Naive thymus-derived CD8-positive, alpha-beta T cell (primary cell): ENCODE data around the gene GAS7. TPM values are rescaled to one million over a fixed set of nuclear protein-coding genes. Genes with fewer than 3 reads are reported as not detected.

Source experiments
- ATAC-seq, 2 donors: fragments of 150-1000 bp; cut with Tn5 transposase in 1 of 2; sonication (Bioruptor Pico), chemical (Tn5 transposase) in 1 of 2; 1 replicate in 1 of 2; 2 replicates in 1 of 2; pipeline ENCODE4 v1.10.0; 2021; ENCODE audit warnings: mild to moderate bottlenecking in 2 of 2, moderate library complexity in 2 of 2
- POLR2A ChIA-PET: fragments of 350-600 bp; sonication (Branson Sonifier 250); formaldehyde crosslinking; loops from one replicate; lab custom pipeline; 2021; ENCODE audit warnings: antibody characterized with exemption; lab: Charles Lee
- DNase-seq, 10 donors: peaks; one replicate each; pipeline versions ENCODE4 v3.0.0 to v3.0.0-alpha.2; 2020 to 2022
- H3K27ac Mint-ChIP-seq, 10 donors: one replicate each; pipeline ENCODE4 v1.8.0; 2020 to 2022; ENCODE audit warnings: mild to moderate bottlenecking in 10 of 10, mixed read lengths in 10 of 10, moderate library complexity in 4 of 10, inconsistent platforms in 1 of 10
- H3K27me3 Mint-ChIP-seq, 5 donors: one replicate each; pipeline ENCODE4 v1.8.0; 2021 to 2022; ENCODE audit warnings: mixed read lengths in 5 of 5
- H3K36me3 Mint-ChIP-seq, 3 donors: one replicate each; pipeline ENCODE4 v1.8.0; 2020 to 2022; ENCODE audit warnings: mixed read lengths in 3 of 3, mild to moderate bottlenecking in 2 of 3, inconsistent platforms in 1 of 3
- H3K4me1 Mint-ChIP-seq, 4 donors: one replicate each; pipeline ENCODE4 v1.8.0; 2021 to 2022; ENCODE audit warnings: mixed read lengths in 4 of 4
- H3K4me3 Mint-ChIP-seq, 10 donors: one replicate each; pipeline ENCODE4 v1.8.0; 2020 to 2022; ENCODE audit warnings: mild to moderate bottlenecking in 10 of 10, mixed read lengths in 10 of 10, moderate library complexity in 6 of 10, inconsistent platforms in 1 of 10
- H3K9me3 Mint-ChIP-seq, 9 donors: one replicate each; pipeline ENCODE4 v1.8.0; 2020 to 2022; ENCODE audit warnings: mixed read lengths in 9 of 9, mild to moderate bottlenecking in 3 of 9, inconsistent platforms in 1 of 9, moderate library complexity in 1 of 9
- polyA plus RNA-seq, 3 donors: library from polyadenylated mRNA; unstranded; fragments of 300-500 nt; fragmentation: Illumina TruSeq; gene quantifications; one replicate each; pipeline ENCODE4 v1.2.3, GENCODE V29; 2021
- total RNA-seq, 8 experiments: library from RNA in 2 of 8; stranded (reverse) in 2 of 8; gene quantifications; one replicate each; pipeline ENCODE4 v1.2.3 and lab custom pipeline; 2021 to 2026

The GAS7 gene
- total and polyA plus RNA-seq, 5 experiments from 2014 or later, result 0.05 to 2.1 (median 1.4) TPM; not detected in 1

DNA sequence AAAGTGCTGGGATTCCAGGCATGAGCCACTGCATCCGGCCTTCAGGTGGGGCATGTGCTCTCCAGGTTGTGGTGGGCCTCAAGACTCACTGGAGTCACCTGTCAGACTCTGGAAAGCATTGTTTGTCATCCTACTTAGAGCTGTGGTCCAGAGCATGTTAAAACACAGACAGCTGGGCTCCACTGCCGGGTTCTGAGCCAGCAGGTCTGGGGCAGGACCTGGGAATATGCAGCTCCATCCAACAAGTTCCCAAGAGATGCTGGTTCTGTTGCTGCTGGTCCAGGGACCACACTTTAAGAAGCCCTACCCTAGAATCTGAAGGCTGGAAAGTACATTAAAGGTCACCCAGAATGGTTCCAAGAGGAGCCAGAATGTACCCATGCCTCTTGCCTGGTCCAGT, 75.3 kb downstream of the GAS7 start:
- Mint-ChIP-seq H3K4me3 (no peak overlapping the region), H3K4me1 (peaks cover 32 to 70% (median 53%) of the 10 kb centered on the region in 4 donors), H3K9me3 (no peaks in the 10 kb centered on the region), H3K27ac (no peak overlapping the region), H3K36me3 (no peaks in the 10 kb centered on the region), H3K27me3 (no peaks in the 10 kb centered on the region)
- POLR2A ChIA-PET, result no interaction called here
- ATAC-seq (no peak), DNase-seq (no peak)

DNA sequence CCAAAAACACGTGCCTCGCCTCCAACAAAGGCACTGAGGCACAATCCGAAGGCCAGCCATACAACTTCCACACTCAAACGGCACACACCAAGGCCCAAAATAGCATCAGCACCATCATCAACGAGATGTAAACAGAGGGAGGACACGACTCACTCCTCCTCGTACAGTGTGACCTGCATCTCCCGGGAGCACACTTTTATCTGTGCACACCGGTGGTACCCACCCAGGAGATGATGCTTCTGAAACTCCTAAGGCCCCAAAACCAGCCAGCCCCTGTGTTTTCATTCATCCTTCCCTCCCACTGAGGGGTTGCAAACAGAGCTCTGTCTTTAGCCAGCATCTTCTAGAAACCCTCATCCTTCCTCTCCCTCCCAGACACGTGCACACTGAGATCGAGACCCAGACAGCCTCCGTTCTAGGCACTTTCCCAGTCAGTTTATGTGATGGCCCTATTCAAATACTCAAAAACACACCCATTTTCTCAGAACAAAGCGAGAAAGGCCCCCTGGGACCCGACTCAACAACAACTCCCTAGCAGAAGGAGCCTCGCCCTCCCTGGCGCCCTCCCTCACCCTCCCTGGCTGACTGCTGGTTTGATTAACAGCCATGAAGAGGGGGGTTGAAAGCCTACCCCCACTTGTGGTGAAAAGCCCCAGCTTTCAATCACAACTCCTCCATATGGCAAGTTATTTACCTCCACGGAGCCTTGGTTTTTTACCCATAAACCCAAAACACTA, 76.3 kb downstream of the GAS7 start:
- Mint-ChIP-seq H3K36me3 (no peaks in the 10 kb centered on the region), H3K27ac (peak overlapping the region in 8 of 10 donors; percentile 18 to 91 (median 77)), H3K27me3 (no peaks in the 10 kb centered on the region), H3K4me3 (peak overlapping the region in 9 of 10 donors; percentile 31 to 76 (median 54)), H3K9me3 (no peaks in the 10 kb centered on the region), H3K4me1 (peaks cover 34 to 70% (median 61%) of the 10 kb centered on the region in 4 donors)
- ATAC-seq, result peak; percentile 55 to 60
- DNase-seq, result peak in 4 of 10 donors; percentile 12 to 38 (median 32)
- POLR2A ChIA-PET, result interaction anchor here (0.6 kb wide), 1 partner anchor 25 kb away, joined by 4 read pairs; no protein-coding TSS in a partner anchor

DNA sequence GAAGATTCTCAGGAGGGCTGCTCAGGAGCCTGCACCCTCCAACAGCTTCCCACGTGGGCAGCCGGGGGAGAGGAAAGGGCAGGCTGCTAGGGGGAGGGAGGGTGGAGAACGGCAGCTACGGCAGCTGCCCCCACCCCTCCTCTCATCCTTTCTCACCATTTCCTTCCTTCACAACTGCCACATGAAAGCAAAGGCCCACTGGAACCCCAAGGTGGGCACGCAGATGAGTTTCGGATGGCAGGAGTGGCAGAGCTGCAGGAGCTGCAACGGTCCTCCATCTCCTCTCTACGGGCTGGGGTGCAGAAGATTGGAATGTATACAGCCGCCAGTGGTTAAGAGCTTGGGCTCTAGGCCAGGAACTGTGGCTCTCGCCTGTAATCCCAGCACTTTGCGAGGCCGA, 77.7 kb downstream of the GAS7 start:
- H3K27me3 Mint-ChIP-seq, result no peaks in the 10 kb centered on the region
- ATAC-seq, result peak; percentile 54 to 72
- H3K4me1 Mint-ChIP-seq, result peaks cover 35 to 72% (median 65%) of the 10 kb centered on the region in 4 donors
- H3K27ac Mint-ChIP-seq, result peak overlapping the region; percentile 48 to 91 (median 79)
- H3K9me3 Mint-ChIP-seq, result no peaks in the 10 kb centered on the region
- H3K36me3 Mint-ChIP-seq, result no peaks in the 10 kb centered on the region
- DNase-seq, result peak in 4 of 10 donors; percentile 27 to 48 (median 36)
- POLR2A ChIA-PET, result no interaction called here
- H3K4me3 Mint-ChIP-seq, result peak overlapping the region; percentile 47 to 79 (median 62)

DNA sequence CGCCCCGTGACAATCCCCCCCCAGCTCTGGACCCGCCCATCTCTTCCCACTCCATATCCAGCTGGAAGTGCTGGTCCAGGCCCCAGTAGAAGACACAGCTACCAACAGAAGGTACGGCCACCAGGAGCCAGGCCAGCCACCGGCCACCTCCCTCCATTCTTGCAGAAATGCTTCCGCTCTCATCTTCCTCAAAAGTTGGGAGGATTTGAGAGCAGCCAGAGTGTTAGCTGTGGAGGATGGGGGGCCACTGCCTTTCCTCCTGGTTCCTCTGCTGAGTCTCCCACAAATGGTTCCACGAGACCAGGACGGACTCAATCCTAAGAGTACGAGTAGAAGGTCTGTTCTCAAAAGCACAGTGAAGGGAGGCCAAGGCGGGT, 78.3 kb downstream of the GAS7 start:
- Mint-ChIP-seq H3K9me3 (no peaks in the 10 kb centered on the region), H3K4me1 (peaks cover 37 to 79% (median 72%) of the 10 kb centered on the region in 4 donors), H3K27ac (peak overlapping the region in 9 of 10 donors; percentile 56 to 91 (median 80)), H3K27me3 (no peaks in the 10 kb centered on the region), H3K4me3 (peak overlapping the region; percentile 47 to 79 (median 60)), H3K36me3 (no peaks in the 10 kb centered on the region)
- ATAC-seq, result no peak
- DNase-seq, result no peak
- POLR2A ChIA-PET, result no interaction called here

DNA sequence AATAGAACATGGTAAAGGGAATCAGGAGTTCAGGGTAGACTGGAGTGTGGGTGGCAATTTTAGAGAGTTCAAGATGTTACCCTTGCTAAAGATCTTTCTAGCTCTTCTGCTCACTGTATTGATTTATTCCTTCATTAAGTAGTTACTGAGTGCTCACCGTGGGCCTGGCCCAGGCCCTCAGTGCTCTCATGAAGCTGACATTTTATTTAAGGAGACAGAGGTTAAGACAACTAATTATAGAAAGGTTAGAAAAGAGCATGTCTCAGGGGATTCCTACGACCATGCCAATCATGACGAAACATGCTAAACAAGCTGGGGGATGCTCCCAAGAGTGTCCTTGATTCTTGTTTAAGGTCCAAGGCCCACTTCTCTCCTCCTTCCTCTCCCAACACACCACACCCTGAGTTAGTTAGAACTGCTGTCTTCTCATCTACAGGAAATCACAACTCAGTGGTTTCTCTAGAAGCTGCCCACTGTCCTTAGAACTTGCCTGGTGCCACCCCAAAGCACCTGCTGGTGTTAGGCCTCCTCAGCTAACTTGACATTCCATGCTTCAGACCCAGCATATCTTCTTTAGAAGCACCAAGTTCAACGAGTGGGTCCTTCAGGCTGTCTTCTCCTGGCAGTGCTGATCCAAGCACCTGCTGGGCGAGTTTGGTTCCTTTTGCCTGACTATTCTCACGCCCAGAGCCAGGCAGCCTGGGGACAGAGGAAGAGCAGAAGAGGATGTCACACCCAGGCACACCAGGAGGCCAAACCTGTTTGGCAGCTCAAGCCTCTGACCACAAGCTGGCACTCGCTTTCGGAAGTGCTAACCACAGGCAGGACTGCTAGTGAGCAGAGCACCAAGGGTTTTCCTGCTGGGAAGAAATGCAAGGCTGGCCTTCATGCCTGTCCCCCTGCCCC, 79.0 kb downstream of the GAS7 start:
- Mint-ChIP-seq H3K36me3 (no peaks in the 10 kb centered on the region), H3K27ac (peak overlapping the region; percentile 52 to 91 (median 72)), H3K4me1 (peaks cover 43 to 85% (median 78%) of the 10 kb centered on the region in 4 donors), H3K9me3 (no peaks in the 10 kb centered on the region), H3K4me3 (peak overlapping the region; percentile 4 to 79 (median 53)), H3K27me3 (no peaks in the 10 kb centered on the region)
- ATAC-seq (no peak), DNase-seq (no peak)
- POLR2A ChIA-PET, result no interaction called here

DNA sequence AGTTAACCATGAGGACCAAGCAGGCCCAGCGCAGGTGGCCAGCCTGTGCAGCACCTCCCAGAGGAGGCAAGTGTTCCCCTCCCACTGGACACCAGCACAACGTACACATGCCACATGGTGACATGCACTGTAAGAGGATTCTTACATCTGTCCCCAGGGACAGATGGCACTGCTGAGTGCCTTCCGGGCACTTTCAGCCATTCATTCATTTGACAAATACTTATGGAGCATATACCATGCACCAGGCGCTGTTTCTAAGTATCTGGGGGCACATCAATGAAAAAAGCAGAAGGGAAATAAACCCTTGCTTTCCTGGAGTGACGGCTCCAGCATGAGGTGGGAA, 79.6 kb downstream of the GAS7 start:
- ATAC-seq (no peak), DNase-seq (no peak)
- POLR2A ChIA-PET, result no interaction called here
- Mint-ChIP-seq H3K36me3 (no peaks in the 10 kb centered on the region), H3K4me1 (peaks cover 49 to 92% (median 85%) of the 10 kb centered on the region in 4 donors), H3K27me3 (no peaks in the 10 kb centered on the region), H3K9me3 (no peaks in the 10 kb centered on the region), H3K27ac (peak overlapping the region; percentile 12 to 91 (median 64)), H3K4me3 (peak overlapping the region in 6 of 10 donors; percentile 41 to 60 (median 48))

DNA sequence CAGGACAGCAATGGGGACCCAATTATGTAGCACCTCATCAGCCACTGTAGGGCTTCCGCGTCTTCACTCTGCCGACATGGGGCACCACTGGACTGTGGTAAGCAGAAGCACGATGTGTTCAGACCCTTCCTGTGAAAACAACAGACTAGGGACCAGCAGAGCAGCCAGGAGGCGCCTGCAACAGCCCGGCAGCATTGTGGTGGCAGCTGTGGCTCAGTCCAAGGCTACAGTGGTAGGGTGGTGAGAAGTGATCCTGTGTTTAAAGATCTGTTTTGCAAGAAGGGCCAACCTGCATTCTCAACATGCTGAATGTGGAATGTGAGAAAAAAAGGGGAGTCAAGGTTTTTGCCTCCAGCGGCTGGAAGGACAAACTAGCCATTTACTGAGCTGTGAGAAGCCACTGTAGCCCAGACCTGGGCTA, 80.8 kb downstream of the GAS7 start:
- H3K4me3 Mint-ChIP-seq, result peak overlapping the region in 2 of 10 donors; percentile 43 to 63
- DNase-seq, result no peak
- POLR2A ChIA-PET, result no interaction called here
- no peaks in the 10 kb centered on the region for H3K9me3 Mint-ChIP-seq
- no peaks in the 10 kb centered on the region for H3K36me3 Mint-ChIP-seq
- ATAC-seq, result no peak
- no peaks in the 10 kb centered on the region for H3K27me3 Mint-ChIP-seq
- H3K27ac Mint-ChIP-seq, result peak overlapping the region in 7 of 10 donors; percentile 13 to 92 (median 57)
- H3K4me1 Mint-ChIP-seq, result peaks cover 49 to 97% (median 89%) of the 10 kb centered on the region in 4 donors

DNA sequence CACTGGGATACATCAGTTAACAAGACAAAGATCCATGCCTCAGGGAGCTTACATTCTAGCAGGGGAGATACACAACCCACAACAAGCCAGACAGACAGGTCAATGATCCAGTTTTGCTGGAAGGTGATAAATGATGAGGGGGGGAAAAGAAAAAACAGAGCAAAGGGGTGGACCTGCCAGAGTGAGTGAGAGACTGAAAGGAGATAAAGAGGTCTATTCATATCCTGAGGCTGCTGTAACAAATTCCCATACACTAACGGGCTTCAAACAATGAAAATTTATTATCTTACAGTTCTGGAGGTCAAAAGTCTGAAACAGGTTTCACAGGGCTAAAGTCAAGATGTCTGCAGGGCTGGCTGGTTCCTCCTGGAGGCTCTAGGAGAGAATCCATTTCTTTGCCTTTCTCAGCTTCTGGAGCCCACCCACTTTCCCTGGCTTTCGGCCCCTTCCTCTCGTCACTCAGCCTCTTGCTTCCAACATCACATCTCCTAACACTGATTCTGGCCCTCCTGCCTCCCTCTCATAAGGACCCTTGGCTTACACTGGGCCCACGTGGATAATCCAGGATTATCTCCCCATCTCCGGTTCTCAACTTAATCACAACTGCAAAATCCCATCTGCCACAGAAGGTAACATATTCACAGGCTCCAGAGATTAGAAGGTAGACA, 81.5 kb downstream of the GAS7 start:
- Mint-ChIP-seq H3K36me3 (no peaks in the 10 kb centered on the region), H3K27me3 (no peaks in the 10 kb centered on the region), H3K4me3 (peak overlapping the region in 3 of 10 donors; percentile 37 to 63 (median 43)), H3K4me1 (peaks cover 45 to 96% (median 85%) of the 10 kb centered on the region in 4 donors), H3K27ac (peak overlapping the region in 8 of 10 donors; percentile 2 to 92 (median 46)), H3K9me3 (no peaks in the 10 kb centered on the region)
- POLR2A ChIA-PET, result no interaction called here
- ATAC-seq (no peak), DNase-seq (no peak)

DNA sequence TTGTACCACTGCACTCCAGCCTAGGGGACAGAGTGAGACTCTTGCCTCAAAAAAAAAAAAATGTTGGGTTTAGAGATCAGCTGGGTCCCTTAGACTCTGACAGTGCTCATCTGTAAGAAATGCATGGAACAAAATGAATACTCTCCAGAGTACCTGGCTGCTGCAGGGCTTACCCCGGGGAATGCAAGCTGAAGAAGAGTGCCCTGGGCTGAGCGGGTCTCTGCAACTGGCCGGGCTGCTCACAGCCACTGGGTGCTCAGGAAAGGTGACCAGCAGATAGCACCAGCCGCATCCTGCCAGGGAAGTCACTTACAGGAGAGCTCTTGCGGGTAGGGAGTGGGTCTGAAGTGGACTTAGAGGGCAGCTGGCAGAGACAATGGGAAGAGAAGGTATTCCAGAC, 82.1 kb downstream of the GAS7 start:
- H3K27me3 Mint-ChIP-seq, result no peaks in the 10 kb centered on the region
- H3K36me3 Mint-ChIP-seq, result no peaks in the 10 kb centered on the region
- peak overlapping the region in 7 of 10 donors; percentile 18 to 97 (median 88) for H3K27ac Mint-ChIP-seq
- DNase-seq (no peak), ATAC-seq (no peak)
- peaks cover 42 to 91% (median 79%) of the 10 kb centered on the region in 4 donors for H3K4me1 Mint-ChIP-seq
- no peaks in the 10 kb centered on the region for H3K9me3 Mint-ChIP-seq
- H3K4me3 Mint-ChIP-seq, result peak overlapping the region in 3 of 10 donors; percentile 5 to 56 (median 27)
- POLR2A ChIA-PET, result no interaction called here

DNA sequence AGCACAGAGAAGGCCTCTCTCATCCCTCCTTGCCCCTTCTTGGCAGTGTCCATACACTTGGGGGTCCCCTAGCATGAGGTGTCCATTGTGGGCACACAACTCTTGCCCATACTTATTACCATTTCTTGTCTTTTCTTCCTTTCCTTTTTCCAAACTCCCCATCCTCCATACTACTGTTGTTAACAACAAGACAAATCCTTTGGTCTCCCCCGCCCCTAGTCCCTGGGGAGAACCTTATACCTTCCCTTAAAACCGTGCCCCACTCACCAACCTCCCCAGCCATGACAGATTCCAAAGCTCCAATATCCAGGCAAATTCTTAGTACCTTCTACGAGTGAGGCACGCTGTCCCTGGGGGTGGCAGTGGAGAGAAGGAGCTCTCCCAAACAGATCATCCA, 82.9 kb downstream of the GAS7 start:
- no peak for ATAC-seq
- peak overlapping the region; percentile 82 to 97 (median 92) for H3K27ac Mint-ChIP-seq
- H3K36me3 Mint-ChIP-seq, result no peaks in the 10 kb centered on the region
- no peak for DNase-seq
- POLR2A ChIA-PET, result interaction anchor here (0.6 kb wide), 1 partner anchor 78 kb away, joined by 7 read pairs; no protein-coding TSS in a partner anchor
- H3K27me3 Mint-ChIP-seq, result no peaks in the 10 kb centered on the region
- H3K4me1 Mint-ChIP-seq, result peaks cover 39 to 85% (median 72%) of the 10 kb centered on the region in 4 donors
- H3K4me3 Mint-ChIP-seq, result peak overlapping the region; percentile 60 to 86 (median 74)
- no peaks in the 10 kb centered on the region for H3K9me3 Mint-ChIP-seq

DNA sequence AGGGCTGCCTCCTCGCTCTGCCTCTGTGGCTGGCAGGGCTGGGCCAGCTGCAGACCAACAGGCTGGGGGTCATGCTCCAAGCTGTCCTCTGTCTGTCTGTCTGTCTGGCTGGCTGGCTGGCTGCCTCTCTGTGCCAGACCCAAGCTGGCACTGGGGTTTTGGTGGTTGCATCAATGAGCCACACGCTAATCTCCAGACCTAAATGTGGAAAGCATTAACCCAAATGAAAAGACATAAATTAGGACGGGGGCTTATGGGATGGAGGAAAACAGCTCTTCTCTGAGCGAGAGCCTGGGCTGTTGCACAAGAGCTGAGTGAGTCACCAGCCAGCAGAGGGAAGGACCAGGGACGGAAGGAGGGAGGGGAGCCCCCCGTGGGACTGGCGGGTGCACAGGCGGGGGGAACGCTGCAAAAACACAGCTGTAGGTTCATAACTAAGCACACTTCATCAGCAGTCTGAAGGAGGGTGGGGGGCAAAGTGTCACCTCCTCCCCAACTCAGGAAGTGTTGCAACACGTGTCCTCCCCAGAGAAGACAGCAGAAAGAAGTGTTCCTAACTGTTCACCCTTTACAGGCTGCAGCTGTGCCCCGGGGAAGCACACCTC, 83.4 kb downstream of the GAS7 start:
- ATAC-seq, result peak; percentile 79 to 84
- Mint-ChIP-seq H3K4me1 (peaks cover 35 to 80% (median 67%) of the 10 kb centered on the region in 4 donors), H3K36me3 (no peaks in the 10 kb centered on the region), H3K27me3 (no peaks in the 10 kb centered on the region), H3K27ac (peak overlapping the region; percentile 82 to 97 (median 92)), H3K4me3 (peak overlapping the region; percentile 60 to 86 (median 74)), H3K9me3 (no peaks in the 10 kb centered on the region)
- POLR2A ChIA-PET, result interaction anchor here (0.6 to 1.0 kb wide), 2 partner anchors 78 to 109 kb away, joined by 3 to 7 read pairs; no protein-coding TSS in a partner anchor
- DNase-seq, result peak; percentile 30 to 87 (median 65)

DNA sequence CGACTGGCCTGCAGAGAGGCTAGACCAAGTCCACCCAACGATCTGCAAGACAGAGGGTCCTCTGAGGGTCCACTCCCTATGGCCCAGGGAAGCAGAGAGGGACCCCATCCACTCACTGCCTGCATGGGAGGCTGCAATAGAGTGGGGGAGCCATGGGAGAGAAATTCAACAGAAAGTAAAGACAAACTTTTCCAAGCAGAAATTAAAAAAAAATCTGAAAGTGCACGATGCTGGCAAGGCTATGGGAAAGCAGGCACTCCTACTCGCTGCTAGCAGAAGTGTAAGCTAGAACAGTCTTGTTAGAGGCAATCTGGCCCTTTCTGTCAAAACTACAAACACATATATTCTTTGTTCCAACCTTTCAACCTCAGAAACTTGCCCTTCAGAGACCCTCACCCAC, 85.4 kb downstream of the GAS7 start:
- Mint-ChIP-seq H3K4me1 (peaks cover 24 to 62% (median 50%) of the 10 kb centered on the region in 4 donors), H3K4me3 (peak overlapping the region in 3 of 10 donors; percentile 3 to 62 (median 43)), H3K36me3 (no peaks in the 10 kb centered on the region), H3K9me3 (no peaks in the 10 kb centered on the region), H3K27me3 (no peaks in the 10 kb centered on the region), H3K27ac (peak overlapping the region in 9 of 10 donors; percentile 47 to 96 (median 79))
- no peak for DNase-seq
- ATAC-seq, result no peak
- POLR2A ChIA-PET, result no interaction called here
